Astrocyte of the spinal cord (primary cell): ENCODE data around the gene SMAD3.
A peak's percentile ranks its signal among the peaks of the same experiment; 100 is the strongest.
"Not testable (repeated sequence)": the region's sequence is repeated elsewhere in the genome, so short reads cannot be mapped to it uniquely, and the experiment has no call there.

Experiments
- DNase-seq: peaks from one replicate; pipeline ENCODE4 v3.0.0; 2011; ENCODE audit warnings: low read depth, low spot score
- H3K4me3 ChIP-seq: 2 replicates; pipeline ENCODE4 v1.5.1; 2011; ENCODE audit warnings: low read depth, mild to moderate bottlenecking, low read length, moderate library complexity
- CTCF ChIP-seq: IDR thresholded peaks from 2 replicates; pipeline ENCODE4 v1.5.1; 2012; ENCODE audit warnings: low read depth, mild to moderate bottlenecking, low read length, inconsistent platforms
- in situ Hi-C: cut with HindIII; loops from 2 replicates; pipeline ENCODE4 v1.10.0; 2017; ENCODE audit warnings: low sequenced_read_pairs

The SMAD3 gene

GRCh38 chr15:67118808-67119207 is 53.4 kb downstream of the SMAD3 start:
- in situ Hi-C loops = no loop called here

DNA sequence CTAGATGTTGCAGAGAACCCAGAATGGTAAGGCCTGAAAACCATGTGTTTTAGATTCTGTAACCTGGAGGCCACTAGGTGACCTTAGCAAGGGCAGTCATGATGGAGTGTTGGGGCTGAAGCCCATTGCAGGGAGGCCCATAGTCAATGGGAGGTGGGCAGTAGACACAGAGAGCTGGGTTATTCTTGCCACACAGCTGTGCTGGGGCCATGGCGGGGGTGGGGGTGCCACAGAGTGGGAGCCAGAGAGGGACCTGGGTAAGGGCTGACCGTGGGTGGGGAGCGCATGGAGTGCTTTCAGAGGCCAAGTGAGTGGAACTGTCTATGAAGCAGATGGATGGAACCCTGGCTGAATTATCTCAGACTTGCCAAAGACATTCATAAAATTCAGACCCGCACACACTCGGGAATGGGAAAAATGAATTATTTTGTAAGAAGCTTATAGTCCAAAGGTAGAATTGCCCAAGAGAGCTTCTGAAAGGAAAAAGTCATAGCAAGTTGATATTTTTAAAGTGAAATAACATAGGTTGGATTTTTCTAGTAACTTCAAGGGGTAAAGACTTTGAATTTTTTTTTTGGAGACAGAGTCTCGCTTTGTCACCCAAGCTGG is 53.9 kb downstream of the SMAD3 start:
- in situ Hi-C loops = no loop called here
- H3K4me3 ChIP-seq = no peak overlapping the region
- no peak for DNase-seq
- TF ChIP-seq CTCF = no peak

More at GRCh38 chr15:67118808-67119207, 53.4 kb downstream of the SMAD3 start:
- no peak for TF ChIP-seq CTCF
- no peak overlapping the region for H3K4me3 ChIP-seq
- no peak for DNase-seq

DNA sequence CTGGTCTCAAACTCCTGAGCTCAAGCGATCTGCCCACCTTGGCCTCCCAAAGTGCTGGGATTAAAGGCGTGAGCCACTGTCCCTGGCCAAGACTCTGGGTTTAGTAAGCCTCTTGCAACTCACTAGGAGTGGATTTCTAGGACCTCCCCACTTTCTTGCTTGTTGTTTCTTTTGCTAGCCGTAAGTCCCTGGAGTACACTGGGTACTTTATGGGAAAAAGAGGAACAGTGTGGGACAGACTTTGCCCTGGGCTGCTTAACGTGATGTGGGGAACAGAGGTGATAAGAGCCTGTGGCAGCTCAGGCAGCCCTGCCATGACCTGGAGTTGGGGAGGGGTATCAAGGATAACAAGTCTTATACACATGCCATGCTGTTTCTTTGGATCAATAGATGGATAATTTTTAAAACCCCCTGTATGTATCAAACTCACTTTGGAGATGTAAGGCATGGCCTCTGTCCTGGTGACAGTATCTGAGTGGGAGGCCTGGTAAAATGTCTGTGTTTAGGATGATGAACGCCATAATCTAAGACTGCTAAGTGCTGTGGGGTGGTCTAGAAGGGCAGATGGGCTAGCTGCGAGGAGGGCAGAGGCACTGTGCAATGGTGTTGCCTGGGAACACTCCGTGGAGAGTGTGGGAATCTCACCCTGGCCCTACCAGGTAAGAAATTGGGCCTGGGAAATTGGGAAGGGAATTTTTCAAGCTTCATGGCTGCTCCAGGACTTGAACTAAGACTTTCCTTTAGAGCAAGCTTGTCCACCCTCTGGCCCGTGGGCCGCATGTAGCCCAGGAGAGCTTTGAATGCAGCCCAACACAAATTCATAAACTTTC is 54.8 kb downstream of the SMAD3 start:
- H3K4me3 ChIP-seq = no peak overlapping the region
- TF ChIP-seq CTCF = no peak
- in situ Hi-C loops = no loop called here
- no peak for DNase-seq

GRCh38 chr15:67120839-67121643 is 55.6 kb downstream of the SMAD3 start:
- in situ Hi-C loops = no loop called here
- no peak for TF ChIP-seq CTCF
- H3K4me3 ChIP-seq = no peak overlapping the region
- peak; percentile 95 for DNase-seq

- in situ Hi-C loops = no loop called here
- no peak for DNase-seq
- no peak overlapping the region for H3K4me3 ChIP-seq
- TF ChIP-seq CTCF = no peak
Measured at GRCh38 chr15:67121644-67122605, 56.5 kb downstream of the SMAD3 start.

GRCh38 chr15:67122816-67123215 is 57.4 kb downstream of the SMAD3 start:
- H3K4me3 ChIP-seq, DNase-seq, in situ Hi-C loops: not testable (repeated sequence)

- DNase-seq, H3K4me3 ChIP-seq, in situ Hi-C loops: not testable (repeated sequence)
Measured at GRCh38 chr15:67123291-67123690, 57.9 kb downstream of the SMAD3 start.
